AG04450 (cell line): ENCODE data around the gene NOL9. TPM values are rescaled to one million over a fixed set of nuclear protein-coding genes. Genes with fewer than 3 reads are reported as not detected.

Source experiments
- CTCF ChIA-PET: fragments of 300-600, 350-600 bp; formaldehyde crosslinking; extraction: SDS; loops from one replicate; lab custom pipeline; 2022; ENCODE audit warnings: antibody characterized with exemption, inconsistent platforms; lab: Charles Lee
- POLR2A ChIA-PET: fragments of 350-600 bp; formaldehyde crosslinking; extraction: SDS; loops from one replicate; lab custom pipeline; 2021; ENCODE audit warnings: antibody characterized with exemption, inconsistent platforms; lab: Yijun Ruan, JAX
- DNase-seq: peaks from one replicate; pipeline ENCODE4 v3.0.0-alpha.2; 2011; ENCODE audit warnings: low read depth, low spot score
- H3K27ac ChIP-seq: one replicate; pipeline ENCODE4 v1.5.1; 2012; ENCODE audit warnings: low read depth, low read length, control low read depth
- H3K27me3 ChIP-seq: one replicate; pipeline ENCODE4 v1.6.0; 2012; ENCODE audit warnings: low read length; ENCODE audit not compliant: control insufficient read depth, insufficient read depth
- H3K4me3 ChIP-seq: 2 replicates; pipeline ENCODE4 v1.5.1; 2011; ENCODE audit warnings: mild to moderate bottlenecking, low read depth, low read length, control low read depth
- H3K9me3 ChIP-seq: 2 replicates; pipeline ENCODE4 v1.5.1; 2012; ENCODE audit warnings: low read length; ENCODE audit not compliant: control insufficient read depth, insufficient read depth
- polyA plus RNA-seq: library from polyadenylated mRNA; depleted of rRNA; stranded (reverse); fragments of >200 nt; gene quantifications from 2 replicates; pipeline ENCODE4 v1.2.3, GENCODE V29; 2011
- TF ChIP-seq, protein P1 (sequence below): IDR thresholded peaks from 2 replicates; pipeline ENCODE4 v1.5.1; 2011; ENCODE audit warnings: low read depth, low read length, control low read depth, inconsistent platforms

Gene NOL9
- polyA plus RNA-seq, 1 experiment = 23.6 TPM

DNA sequence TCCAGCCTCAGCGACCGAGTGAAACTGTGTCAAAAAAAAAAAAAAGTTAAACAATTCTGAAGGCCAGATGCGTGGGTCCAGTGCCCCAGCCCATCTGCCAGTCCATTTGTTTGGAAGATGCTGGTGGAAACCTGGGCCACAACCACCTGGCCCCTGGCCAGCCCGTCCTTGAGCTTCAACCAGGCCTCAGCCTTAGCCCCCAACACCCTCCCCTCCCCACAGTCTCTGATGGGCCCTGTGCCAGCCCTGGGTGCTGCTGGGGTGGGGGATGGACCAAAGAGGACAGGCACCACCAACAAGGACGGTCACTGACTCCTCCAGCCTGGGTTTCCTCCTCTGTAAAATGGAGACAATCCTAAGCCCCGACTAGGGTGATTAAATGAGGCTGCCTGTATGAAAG is 43.3 kb downstream of the NOL9 start:
- TF ChIP-seq, protein P1, sequence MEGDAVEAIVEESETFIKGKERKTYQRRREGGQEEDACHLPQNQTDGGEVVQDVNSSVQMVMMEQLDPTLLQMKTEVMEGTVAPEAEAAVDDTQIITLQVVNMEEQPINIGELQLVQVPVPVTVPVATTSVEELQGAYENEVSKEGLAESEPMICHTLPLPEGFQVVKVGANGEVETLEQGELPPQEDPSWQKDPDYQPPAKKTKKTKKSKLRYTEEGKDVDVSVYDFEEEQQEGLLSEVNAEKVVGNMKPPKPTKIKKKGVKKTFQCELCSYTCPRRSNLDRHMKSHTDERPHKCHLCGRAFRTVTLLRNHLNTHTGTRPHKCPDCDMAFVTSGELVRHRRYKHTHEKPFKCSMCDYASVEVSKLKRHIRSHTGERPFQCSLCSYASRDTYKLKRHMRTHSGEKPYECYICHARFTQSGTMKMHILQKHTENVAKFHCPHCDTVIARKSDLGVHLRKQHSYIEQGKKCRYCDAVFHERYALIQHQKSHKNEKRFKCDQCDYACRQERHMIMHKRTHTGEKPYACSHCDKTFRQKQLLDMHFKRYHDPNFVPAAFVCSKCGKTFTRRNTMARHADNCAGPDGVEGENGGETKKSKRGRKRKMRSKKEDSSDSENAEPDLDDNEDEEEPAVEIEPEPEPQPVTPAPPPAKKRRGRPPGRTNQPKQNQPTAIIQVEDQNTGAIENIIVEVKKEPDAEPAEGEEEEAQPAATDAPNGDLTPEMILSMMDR = no peak
- Histone ChIP-seq H3K9me3 (no peaks in the 10 kb centered on the region; the same call in 1 of the 2 replicates), H3K27ac (no peak overlapping the region), H3K27me3 (peaks cover 5% of the 10 kb centered on the region), H3K4me3 (no peak overlapping the region)
- DNase-seq = no peak
- ChIA-PET POLR2A (no interaction called here), CTCF (no interaction called here)

DNA sequence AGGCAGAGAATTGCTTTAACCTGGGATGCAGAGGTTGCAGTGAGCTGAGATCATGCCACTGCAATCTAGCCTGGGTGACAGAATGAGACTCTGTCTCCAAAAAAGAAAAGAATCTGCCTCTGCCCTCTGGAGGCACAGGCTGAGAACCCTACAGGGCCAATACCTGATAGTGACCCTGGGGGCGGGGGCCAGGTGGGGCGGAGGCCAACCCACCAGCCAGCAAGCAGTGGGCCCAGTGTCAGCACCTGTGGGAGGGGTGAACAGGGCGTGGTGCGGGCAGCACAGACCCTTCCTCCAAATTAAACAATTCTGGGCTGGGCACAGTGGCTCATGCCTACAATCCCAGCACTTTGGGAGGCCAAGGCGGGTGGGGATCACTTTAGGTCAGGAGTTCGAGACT is 43.8 kb downstream of the NOL9 start:
- no peak overlapping the region for H3K4me3 ChIP-seq
- ChIA-PET POLR2A (no interaction called here), CTCF (no interaction called here)
- no peaks in the 10 kb centered on the region; the same call in 1 of the 2 replicates for H3K9me3 ChIP-seq
- TF ChIP-seq, protein P1 = no peak
- H3K27ac ChIP-seq = no peak overlapping the region
- H3K27me3 ChIP-seq = peaks cover 5% of the 10 kb centered on the region
- no peak for DNase-seq

DNA sequence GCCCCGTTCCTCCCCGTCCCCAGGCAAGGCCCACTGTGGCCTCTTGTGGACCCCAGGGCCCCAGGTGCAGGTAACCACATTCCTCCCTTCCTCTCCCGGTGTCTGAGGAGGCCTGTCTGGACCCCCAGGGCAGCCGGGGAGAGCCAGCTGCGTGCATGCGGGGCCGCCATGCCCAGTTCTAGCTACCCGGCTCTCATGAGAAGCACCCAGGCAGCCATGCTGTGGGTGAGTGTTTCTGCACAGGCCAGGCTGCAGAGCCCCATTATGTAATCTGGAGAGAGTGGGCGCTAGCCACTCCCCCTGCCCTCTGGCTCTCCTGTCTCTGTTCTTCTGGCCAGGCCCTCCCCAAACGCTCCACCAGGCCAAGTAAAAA is 44.4 kb downstream of the NOL9 start:
- CTCF ChIA-PET = no interaction called here

DNA sequence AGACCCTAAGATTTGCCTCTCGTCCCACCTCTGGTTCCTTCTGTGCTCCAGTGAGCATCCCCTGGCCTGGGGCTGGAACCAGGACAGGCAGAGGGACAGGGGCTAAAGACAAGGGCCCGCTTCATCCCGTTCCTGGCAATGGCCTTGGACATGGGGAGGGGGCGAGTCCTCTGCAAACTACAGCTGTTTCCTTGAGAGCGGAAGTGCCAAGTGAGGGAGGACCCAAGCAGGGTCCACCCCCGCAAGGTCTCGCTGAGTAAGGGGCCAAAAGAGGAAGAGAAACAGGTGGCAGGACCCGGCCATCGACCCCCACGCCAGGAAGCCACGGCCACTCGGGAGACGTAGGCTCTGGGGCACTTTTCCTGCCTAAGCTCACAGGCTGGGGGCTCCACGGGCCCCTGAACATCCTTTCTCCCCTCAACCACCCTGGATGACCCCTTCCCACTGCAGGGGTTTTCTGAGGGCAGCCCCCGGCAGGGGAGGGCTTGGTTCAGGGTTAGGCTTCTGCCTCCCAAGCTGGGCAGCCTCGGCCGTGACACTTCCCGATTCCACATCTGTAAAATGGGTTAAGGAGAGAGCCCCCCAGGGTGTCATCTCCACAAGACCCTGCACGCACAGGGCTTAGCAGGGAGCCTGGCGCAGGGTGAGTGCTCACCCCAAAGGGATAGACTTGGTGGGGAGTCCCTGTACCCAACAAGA is 44.9 kb downstream of the NOL9 start:
- no peak overlapping the region for H3K4me3 ChIP-seq
- TF ChIP-seq, protein P1 = no peak
- CTCF ChIA-PET = no interaction called here
- POLR2A ChIA-PET = no interaction called here
- no peak overlapping the region for H3K27ac ChIP-seq
- H3K27me3 ChIP-seq = peaks cover 5% of the 10 kb centered on the region
- H3K9me3 ChIP-seq = no peaks in the 10 kb centered on the region; the same call in 1 of the 2 replicates
- no peak for DNase-seq

More for the DNA sequence above, 44.4 kb downstream of the NOL9 start:
- POLR2A ChIA-PET = no interaction called here
- H3K27me3 ChIP-seq = peaks cover 5% of the 10 kb centered on the region
- no peak overlapping the region for H3K27ac ChIP-seq
- no peaks in the 10 kb centered on the region; the same call in 1 of the 2 replicates for H3K9me3 ChIP-seq
- TF ChIP-seq, protein P1 = no peak
- no peak overlapping the region for H3K4me3 ChIP-seq
- no peak for DNase-seq

DNA sequence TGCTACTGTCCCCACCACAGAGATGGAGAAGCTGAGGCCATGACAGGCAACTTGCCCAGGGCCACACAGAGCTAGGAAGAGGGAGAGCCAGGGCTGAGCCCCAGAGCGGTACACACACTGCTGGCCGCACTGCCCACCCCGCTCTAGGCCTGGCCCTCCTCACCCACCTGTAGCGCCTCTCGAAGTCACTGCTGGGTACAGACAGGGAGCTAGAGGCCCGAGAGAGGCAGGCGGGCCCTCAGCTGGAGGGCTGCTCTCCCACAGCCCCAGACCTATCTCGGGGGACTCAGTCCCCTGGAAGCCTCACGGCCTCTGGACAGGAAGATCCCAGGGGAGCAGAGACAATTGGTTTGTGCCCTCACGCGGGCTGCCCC is 45.5 kb downstream of the NOL9 start:
- H3K27ac ChIP-seq = no peak overlapping the region
- no peak overlapping the region for H3K4me3 ChIP-seq
- no peak for DNase-seq
- TF ChIP-seq, protein P1 = no peak
- H3K27me3 ChIP-seq = peaks cover 5% of the 10 kb centered on the region
- no peaks in the 10 kb centered on the region; the same call in 1 of the 2 replicates for H3K9me3 ChIP-seq
- ChIA-PET POLR2A (no interaction called here), CTCF (no interaction called here)
